A549 (cell line): ENCODE data around the gene APEX1. TPM values are rescaled to one million over a fixed set of nuclear protein-coding genes. Genes with fewer than 3 reads are reported as not detected.
"Not testable (repeated sequence)": the region's sequence is repeated elsewhere in the genome, so short reads cannot be mapped to it uniquely, and the experiment has no call there.

Source experiments
- ATAC-seq, 2 experiments: fragments of 200-7000 bp in 1 of 2; fragments of >200 bp in 1 of 2; cut with Nextera tagmentation in 1 of 2; cut with Tn5 transposase in 1 of 2; 3 replicates each; pipeline versions ENCODE4 v1.8.0 to v1.9.1; 2018 to 2020; ENCODE audit warnings: mild to moderate bottlenecking in 1 of 2, moderate library complexity in 1 of 2
- CTCF ChIA-PET: fragments of 300-600 bp; sonication (Branson Sonifier 250); formaldehyde crosslinking; extraction: SDS; loops from one replicate; lab custom pipeline; 2021; ENCODE audit warnings: antibody characterized with exemption, inconsistent platforms; lab: Yijun Ruan, JAX
- POLR2A ChIA-PET: fragments of 350-600 bp; formaldehyde crosslinking; extraction: SDS; loops from one replicate; lab custom pipeline; 2021; ENCODE audit warnings: antibody characterized with exemption, inconsistent platforms; lab: Yijun Ruan, JAX
- DNase-seq, 2 experiments: peaks; one replicate each; pipeline versions ENCODE4 v3.0.0 to v3.0.0-alpha.2; 2011 to 2016; ENCODE audit warnings: low read depth in 1 of 2, low spot score in 1 of 2
- FAIRE-seq: peaks from 2 replicates; lab custom pipeline; 2011; peaks lifted over from hg19 to GRCh38; lab: Jason Lieb, UNC
- H3K27ac ChIP-seq, 2 experiments: fragments of >200 bp; sonication (Bioruptor Twin); formaldehyde crosslinking; 3 replicates each; pipeline ENCODE4 v1.5.1; 2016 to 2017
- H3K4me1 ChIP-seq: fragments of >200 bp; sonication (Bioruptor Twin); formaldehyde crosslinking; 3 replicates; pipeline ENCODE4 v1.6.1; 2016
- H3K4me2 ChIP-seq: fragments of >200 bp; sonication (Bioruptor Twin); formaldehyde crosslinking; 3 replicates; pipeline ENCODE4 v1.6.1; 2016
- H3K4me3 ChIP-seq: fragments of >200 bp; sonication (Bioruptor Twin); formaldehyde crosslinking; 3 replicates; pipeline ENCODE4 v1.5.1; 2016
- H3K9me3 ChIP-seq: fragments of >200 bp; sonication (Bioruptor Twin); formaldehyde crosslinking; 3 replicates; pipeline ENCODE4 v1.6.1; 2016
- CHD4 ChIP-seq: fragments of 200-600 bp; sonication (generic); IDR thresholded peaks from 2 replicates; pipeline ENCODE4 v1.6.1; 2016; ENCODE audit warnings: antibody characterized with exemption, mild to moderate bottlenecking, borderline replicate concordance
- EHF ChIP-seq: fragments of 250-450 bp; sonication (Bioruptor Pico); IDR thresholded peaks from 2 replicates; pipeline ENCODE4 v1.5.0; 2020; ENCODE audit warnings: mild to moderate bottlenecking
- HOXB13 ChIP-seq: fragments of 250-450 bp; sonication (Bioruptor Pico); IDR thresholded peaks from 2 replicates; pipeline ENCODE4 v1.5.0; 2020; ENCODE audit warnings: low read depth, mild to moderate bottlenecking, moderate library complexity
- JUNB ChIP-seq: fragments of >200 bp; sonication (Bioruptor Twin); formaldehyde crosslinking; IDR thresholded peaks from 2 replicates; pipeline ENCODE4 v1.6.1; 2016
- KDM1A ChIP-seq: fragments of 200-600 bp; sonication (generic); IDR thresholded peaks from 2 replicates; pipeline ENCODE4 v1.6.1; 2016; ENCODE audit warnings: low read depth, mild to moderate bottlenecking
- KDM5A ChIP-seq: fragments of 200-600 bp; sonication (generic); IDR thresholded peaks from 2 replicates; pipeline ENCODE4 v1.6.1; 2016; ENCODE audit warnings: antibody characterized with exemption, mild to moderate bottlenecking
- MAFK ChIP-seq: fragments of 450-650 bp; IDR thresholded peaks from 2 replicates; pipeline ENCODE4 v1.6.1; 2014; ENCODE audit not compliant: partially characterized antibody
- MYC ChIP-seq: IDR thresholded peaks from 2 replicates; pipeline ENCODE4 v1.6.1; 2012; ENCODE audit warnings: mild to moderate bottlenecking, inconsistent platforms, low read length, improper control_type of control experiment, borderline replicate concordance
- NFE2L2 ChIP-seq: fragments of 150-350 bp; conservative IDR thresholded peaks from 2 replicates; pipeline ENCODE4 v1.6.1; 2014; ENCODE audit warnings: low read length
- NR3C1 ChIP-seq: fragments of >200 bp; sonication (Bioruptor Twin); formaldehyde crosslinking; IDR thresholded peaks from 3 replicates; pipeline ENCODE4 v1.6.1; 2017
- POLR2AphosphoS2 ChIP-seq: conservative IDR thresholded peaks from 2 replicates; pipeline ENCODE4 v1.6.1; 2012; ENCODE audit warnings: low read length, improper control_type of control experiment, inconsistent platforms
- RAD21 ChIP-seq, 2 experiments: fragments of >200 bp in 1 of 2; sonication (Bioruptor Twin) in 1 of 2; formaldehyde crosslinking in 1 of 2; IDR thresholded peaks in 1 of 2; conservative IDR thresholded peaks in 1 of 2; 2 replicates in 1 of 2; 3 replicates in 1 of 2; pipeline ENCODE4 v1.6.1; 2012 to 2018; ENCODE audit warnings: inconsistent platforms in 1 of 2
- TFCP2L1 ChIP-seq: fragments of 250-450 bp; sonication (Bioruptor Pico); IDR thresholded peaks from 2 replicates; pipeline ENCODE4 v1.5.0; 2021; ENCODE audit warnings: mild to moderate bottlenecking
- ZC3H11A ChIP-seq: fragments of 450-650 bp; IDR thresholded peaks from 2 replicates; pipeline ENCODE4 v1.6.1; 2014; ENCODE audit warnings: antibody characterized with exemption, mild to moderate bottlenecking
- ZNF302 ChIP-seq: fragments of 250-450 bp; sonication (Bioruptor Pico); IDR thresholded peaks from 2 replicates; pipeline ENCODE4 v1.9.0; 2021; ENCODE audit warnings: inconsistent platforms, mild to moderate bottlenecking, moderate library complexity
- WGBS: methylation state at CpG from one replicate; pipeline ENCODE4 v1.1.6; 2017; ENCODE audit errors: missing lambda C conversion rate; 5-methylcytosine and 5-hydroxymethylcytosine counted together
- polyA plus RNA-seq, 4 experiments: library from polyadenylated mRNA; depleted of rRNA in 3 of 4; stranded (reverse); fragments of >200 nt; fragmentation: RNase III in 1 of 4; extraction: RNeasy Plus Mini Kit Qiagen cat#74134 plus additional on column Dnase treatment in 1 of 4; gene quantifications; 2 replicates in 3 of 4; 3 replicates in 1 of 4; pipeline ENCODE4 v1.2.3, GENCODE V29; 2011 to 2017
- TF ChIP-seq, protein P1 (sequence below): fragments of 150-350 bp; IDR thresholded peaks from 2 replicates; pipeline ENCODE4 v1.6.1; 2014; ENCODE audit warnings: low read depth, mild to moderate bottlenecking, low read length
- TF ChIP-seq, protein P2 (sequence below): IDR thresholded peaks from 2 replicates; pipeline ENCODE4 v1.6.1; 2012; ENCODE audit warnings: low read depth, borderline replicate concordance
- TF ChIP-seq, protein P3 (sequence below): IDR thresholded peaks from 2 replicates; pipeline ENCODE4 v1.6.1; 2012
- TF ChIP-seq, protein P4 (sequence below): IDR thresholded peaks from 2 replicates; pipeline ENCODE4 v1.6.1; 2012
- TF ChIP-seq, protein P5 (sequence below): fragments of >200 bp; sonication (Bioruptor Twin); formaldehyde crosslinking; IDR thresholded peaks from 3 replicates; pipeline ENCODE4 v1.5.1; 2016

The APEX1 gene
- polyA plus RNA-seq, 2 of the 4 experiments (the other 2 are of a cell fraction) = 312 to 324 TPM

DNA sequence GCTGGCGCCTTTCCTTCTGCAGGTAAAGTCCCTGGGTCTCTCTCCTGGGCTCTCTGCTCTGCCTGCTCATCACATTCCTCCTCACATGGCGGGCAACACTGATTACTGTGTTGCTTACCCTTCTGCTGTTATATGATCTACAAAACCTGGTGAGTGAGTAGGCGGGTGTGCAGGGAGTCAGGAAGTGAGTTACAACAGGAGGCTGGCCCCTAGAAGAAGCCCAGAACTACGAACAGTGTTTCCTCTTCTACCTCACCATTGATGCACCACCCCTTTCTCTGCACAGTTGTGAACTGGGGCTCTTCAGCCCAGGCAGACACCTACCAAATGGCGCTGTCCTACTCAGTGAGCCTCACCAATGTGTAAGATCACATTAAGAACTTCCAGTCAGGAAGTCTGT, 14.1 kb upstream of the APEX1 start:
- ChIA-PET POLR2A (no interaction called here), CTCF (interaction anchor here (0.8 to 1.1 kb wide), 3 partner anchors 9 to 73 kb away, joined by 3 to 4 read pairs (median 3); no protein-coding TSS in a partner anchor)

DNA sequence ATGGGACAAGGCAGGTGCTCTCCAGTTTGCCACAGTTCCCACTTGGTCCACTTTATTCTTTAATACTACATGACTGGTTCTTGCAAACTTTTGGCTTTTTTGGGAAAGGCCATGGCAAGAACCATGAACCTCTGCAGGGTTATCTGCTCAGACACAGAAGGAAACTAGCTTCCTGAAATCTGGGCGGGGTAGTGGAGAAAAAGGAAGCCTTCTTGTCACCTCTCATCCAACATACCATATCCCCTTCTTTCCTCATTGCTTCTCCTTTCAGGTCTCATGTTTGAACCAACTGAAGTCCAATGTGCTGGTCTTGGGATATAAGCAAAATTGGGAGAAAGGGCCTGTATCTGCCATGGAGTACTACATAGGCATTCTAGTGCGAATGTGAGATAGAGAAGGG, 13.6 kb upstream of the APEX1 start:
- Histone ChIP-seq H3K9me3 (no peaks in the 10 kb centered on the region), H3K4me1 (no peaks in the 10 kb centered on the region), H3K27ac (no peak overlapping the region)
- FAIRE-seq = no peak
- TF ChIP-seq, protein P1, sequence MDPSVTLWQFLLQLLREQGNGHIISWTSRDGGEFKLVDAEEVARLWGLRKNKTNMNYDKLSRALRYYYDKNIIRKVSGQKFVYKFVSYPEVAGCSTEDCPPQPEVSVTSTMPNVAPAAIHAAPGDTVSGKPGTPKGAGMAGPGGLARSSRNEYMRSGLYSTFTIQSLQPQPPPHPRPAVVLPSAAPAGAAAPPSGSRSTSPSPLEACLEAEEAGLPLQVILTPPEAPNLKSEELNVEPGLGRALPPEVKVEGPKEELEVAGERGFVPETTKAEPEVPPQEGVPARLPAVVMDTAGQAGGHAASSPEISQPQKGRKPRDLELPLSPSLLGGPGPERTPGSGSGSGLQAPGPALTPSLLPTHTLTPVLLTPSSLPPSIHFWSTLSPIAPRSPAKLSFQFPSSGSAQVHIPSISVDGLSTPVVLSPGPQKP = no peak
- TF ChIP-seq ZNF302 (no peak), JUNB (no peak), RAD21 (conservative IDR thresholded peaks at IDR 0.05 in 1 of 2, IDR thresholded peaks at IDR 0.05 in 1 of 2) (no peak), NFE2L2 (no peak), EHF (CRISPR knock-in tag) (no peak)
- TF ChIP-seq, all 56 proteins: peak for 0
- ATAC-seq (no peak), DNase-seq (no peak)
- Histone ChIP-seq H3K4me3 (no peak overlapping the region), H3K4me2 (no peak overlapping the region)
- CTCF ChIA-PET = interaction anchor here (0.9 to 1.1 kb wide), 2 partner anchors 23 to 73 kb away, joined by 3 read pairs; no protein-coding TSS in a partner anchor
- POLR2A ChIA-PET = interaction anchor here (0.6 kb wide), 1 partner anchor 24 kb away, joined by 4 read pairs; no protein-coding TSS in a partner anchor
- WGBS = 94% methylated on average over 2 of the region's 2 CpGs

More for the DNA sequence above, 14.1 kb upstream of the APEX1 start:
- no peak overlapping the region for H3K27ac ChIP-seq
- DNase-seq = no peak
- H3K4me3 ChIP-seq = no peak overlapping the region
- peak in 1 of 2 experiments; percentile 47; a peak in 3 of 6 replicates for ATAC-seq
- no peak overlapping the region for H3K4me2 ChIP-seq
- H3K9me3 ChIP-seq = no peaks in the 10 kb centered on the region
- H3K4me1 ChIP-seq = no peaks in the 10 kb centered on the region
- FAIRE-seq = no peak
- 73% methylated on average over 5 of the region's 5 CpGs for WGBS
- TF ChIP-seq POLR2AphosphoS2 (no peak), KDM5A (no peak), MYC (no peak), TFCP2L1 (CRISPR knock-in tag) (no peak), ZC3H11A (no peak)
- TF ChIP-seq, protein P2, sequence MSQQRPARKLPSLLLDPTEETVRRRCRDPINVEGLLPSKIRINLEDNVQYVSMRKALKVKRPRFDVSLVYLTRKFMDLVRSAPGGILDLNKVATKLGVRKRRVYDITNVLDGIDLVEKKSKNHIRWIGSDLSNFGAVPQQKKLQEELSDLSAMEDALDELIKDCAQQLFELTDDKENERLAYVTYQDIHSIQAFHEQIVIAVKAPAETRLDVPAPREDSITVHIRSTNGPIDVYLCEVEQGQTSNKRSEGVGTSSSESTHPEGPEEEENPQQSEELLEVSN = no peak
- TF ChIP-seq, protein P3, sequence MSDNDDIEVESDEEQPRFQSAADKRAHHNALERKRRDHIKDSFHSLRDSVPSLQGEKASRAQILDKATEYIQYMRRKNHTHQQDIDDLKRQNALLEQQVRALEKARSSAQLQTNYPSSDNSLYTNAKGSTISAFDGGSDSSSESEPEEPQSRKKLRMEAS = no peak

DNA sequence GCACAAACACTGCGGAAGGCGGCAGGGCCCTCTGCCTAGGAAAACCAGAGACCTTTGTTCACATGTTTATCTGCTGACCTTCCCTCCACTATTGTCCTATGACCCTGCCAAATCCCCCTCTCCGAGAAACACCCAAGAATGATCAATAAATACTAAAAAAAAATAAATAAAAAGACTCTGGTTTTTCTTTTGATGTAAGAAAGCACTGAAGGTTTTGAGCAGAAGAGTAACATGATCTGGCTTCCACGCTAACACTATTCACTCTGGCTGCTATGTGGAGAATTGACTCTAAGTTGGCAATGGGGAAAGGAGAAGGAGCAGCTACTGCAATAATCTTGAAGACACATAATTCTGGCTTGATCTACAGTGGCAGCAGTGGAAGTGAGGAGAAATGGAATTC, 11.4 kb upstream of the APEX1 start:
- WGBS = 73% methylated on average over 3 of the region's 4 CpGs
- H3K4me3 ChIP-seq, FAIRE-seq, DNase-seq, H3K4me1 ChIP-seq, ATAC-seq, H3K27ac ChIP-seq, H3K4me2 ChIP-seq, H3K9me3 ChIP-seq, CTCF ChIA-PET, POLR2A ChIA-PET: not testable (repeated sequence)

DNA sequence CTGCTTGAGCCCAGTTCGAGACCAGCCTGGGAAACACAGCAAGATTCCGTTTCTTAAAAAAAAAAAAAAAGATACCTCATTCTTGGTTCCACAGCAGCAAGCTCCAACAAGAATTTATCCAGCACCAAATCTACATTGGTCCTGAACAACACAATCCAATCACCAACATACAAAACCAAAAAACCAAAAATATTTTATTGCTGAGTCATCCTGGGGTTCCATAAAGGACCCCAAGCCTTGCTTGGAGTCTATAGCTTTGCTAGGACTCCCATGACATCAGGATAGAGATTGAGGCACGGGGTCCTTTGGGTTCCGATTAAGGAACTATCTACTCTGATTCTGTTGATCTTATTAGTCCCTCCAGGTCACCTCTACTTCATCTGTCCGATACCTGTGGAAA, 8.1 kb upstream of the APEX1 start:
- no peaks in the 10 kb centered on the region for H3K9me3 ChIP-seq
- FAIRE-seq (no peak), ATAC-seq (no peak), DNase-seq (no peak)
- ChIA-PET CTCF (interaction anchor here (1.0 to 1.4 kb wide), 2 partner anchors 13 to 17 kb away, joined by 3 to 4 read pairs; no protein-coding TSS in a partner anchor), POLR2A (interaction anchor here (1.1 to 1.4 kb wide), 2 partner anchors 9 kb away, joined by 3 to 4 read pairs; partner anchors contain the start of gene APEX1)
- no peak overlapping the region for H3K4me2 ChIP-seq
- 96% methylated on average over 5 of the region's 5 CpGs for WGBS
- H3K4me3 ChIP-seq = no peak overlapping the region
- H3K4me1 ChIP-seq = no peaks in the 10 kb centered on the region
- H3K27ac ChIP-seq = peak overlapping the region in 1 of 2 experiments; percentile 54; a peak in 3 of 6 replicates
- no peak for TF ChIP-seq KDM1A
- peak; percentile 87 for TF ChIP-seq MAFK
- TF ChIP-seq ZC3H11A = no peak
- TF ChIP-seq NFE2L2 = peak; percentile 97
- TF ChIP-seq, protein P4, sequence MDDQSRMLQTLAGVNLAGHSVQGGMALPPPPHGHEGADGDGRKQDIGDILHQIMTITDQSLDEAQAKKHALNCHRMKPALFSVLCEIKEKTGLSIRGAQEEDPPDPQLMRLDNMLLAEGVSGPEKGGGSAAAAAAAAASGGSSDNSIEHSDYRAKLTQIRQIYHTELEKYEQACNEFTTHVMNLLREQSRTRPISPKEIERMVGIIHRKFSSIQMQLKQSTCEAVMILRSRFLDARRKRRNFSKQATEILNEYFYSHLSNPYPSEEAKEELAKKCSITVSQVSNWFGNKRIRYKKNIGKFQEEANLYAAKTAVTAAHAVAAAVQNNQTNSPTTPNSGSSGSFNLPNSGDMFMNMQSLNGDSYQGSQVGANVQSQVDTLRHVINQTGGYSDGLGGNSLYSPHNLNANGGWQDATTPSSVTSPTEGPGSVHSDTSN = no peak
- no peak for TF ChIP-seq NR3C1
- no peak for TF ChIP-seq MYC
- no peak for TF ChIP-seq HOXB13 (CRISPR knock-in tag)
- no peak for TF ChIP-seq CHD4
- no peak for TF ChIP-seq TFCP2L1 (CRISPR knock-in tag)
- TF ChIP-seq, protein P5, sequence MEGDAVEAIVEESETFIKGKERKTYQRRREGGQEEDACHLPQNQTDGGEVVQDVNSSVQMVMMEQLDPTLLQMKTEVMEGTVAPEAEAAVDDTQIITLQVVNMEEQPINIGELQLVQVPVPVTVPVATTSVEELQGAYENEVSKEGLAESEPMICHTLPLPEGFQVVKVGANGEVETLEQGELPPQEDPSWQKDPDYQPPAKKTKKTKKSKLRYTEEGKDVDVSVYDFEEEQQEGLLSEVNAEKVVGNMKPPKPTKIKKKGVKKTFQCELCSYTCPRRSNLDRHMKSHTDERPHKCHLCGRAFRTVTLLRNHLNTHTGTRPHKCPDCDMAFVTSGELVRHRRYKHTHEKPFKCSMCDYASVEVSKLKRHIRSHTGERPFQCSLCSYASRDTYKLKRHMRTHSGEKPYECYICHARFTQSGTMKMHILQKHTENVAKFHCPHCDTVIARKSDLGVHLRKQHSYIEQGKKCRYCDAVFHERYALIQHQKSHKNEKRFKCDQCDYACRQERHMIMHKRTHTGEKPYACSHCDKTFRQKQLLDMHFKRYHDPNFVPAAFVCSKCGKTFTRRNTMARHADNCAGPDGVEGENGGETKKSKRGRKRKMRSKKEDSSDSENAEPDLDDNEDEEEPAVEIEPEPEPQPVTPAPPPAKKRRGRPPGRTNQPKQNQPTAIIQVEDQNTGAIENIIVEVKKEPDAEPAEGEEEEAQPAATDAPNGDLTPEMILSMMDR = no peak

DNA sequence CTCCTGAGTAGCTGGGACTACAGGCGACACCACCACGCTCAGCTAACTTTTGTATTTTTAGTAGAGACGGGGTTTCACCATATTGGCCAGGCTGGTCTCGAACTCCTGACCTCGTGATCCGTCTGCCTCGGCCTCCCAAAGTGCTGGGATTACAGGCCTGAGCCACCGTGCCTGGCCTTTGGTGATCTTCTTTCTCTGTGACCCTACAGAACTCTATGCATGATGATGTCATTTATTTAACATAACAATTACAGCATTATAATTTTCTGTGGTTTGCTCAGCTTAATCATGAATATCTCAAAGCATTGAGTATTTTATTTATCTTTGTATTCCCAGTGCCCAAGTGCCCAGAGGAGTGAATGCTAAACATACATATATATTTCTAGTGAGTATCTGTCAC, 2.2 kb upstream of the APEX1 start:
- Histone ChIP-seq H3K4me2 (peak overlapping the region; percentile 93; the same call in 2 of the 3 replicates), H3K4me1 (peaks cover 18% of the 10 kb centered on the region; the same call in 2 of the 3 replicates)
- not testable (repeated sequence) for H3K27ac ChIP-seq, H3K4me3 ChIP-seq, H3K9me3 ChIP-seq, ATAC-seq, FAIRE-seq, DNase-seq
- POLR2A ChIA-PET = interaction anchor here (0.7 kb wide), 1 partner anchor 40 kb away, joined by 4 read pairs; no protein-coding TSS in a partner anchor
- CTCF ChIA-PET = interaction anchor here (0.8 to 1.3 kb wide), 4 partner anchors 21 to 614 kb away, joined by 3 to 4 read pairs (median 3); no protein-coding TSS in a partner anchor
- 91% methylated on average over 8 of the region's 8 CpGs for WGBS
